HG03439 (cell line): ENCODE data around the gene WEE1.

Experiments
- ATAC-seq: cut with Tn5 transposase; IDR thresholded peaks from one replicate; pipeline ENCODE4 v1.9.1; 2021; ENCODE audit warnings: mild to moderate bottlenecking, moderate library complexity; ENCODE audit not compliant: unreplicated experiment

Gene WEE1

DNA sequence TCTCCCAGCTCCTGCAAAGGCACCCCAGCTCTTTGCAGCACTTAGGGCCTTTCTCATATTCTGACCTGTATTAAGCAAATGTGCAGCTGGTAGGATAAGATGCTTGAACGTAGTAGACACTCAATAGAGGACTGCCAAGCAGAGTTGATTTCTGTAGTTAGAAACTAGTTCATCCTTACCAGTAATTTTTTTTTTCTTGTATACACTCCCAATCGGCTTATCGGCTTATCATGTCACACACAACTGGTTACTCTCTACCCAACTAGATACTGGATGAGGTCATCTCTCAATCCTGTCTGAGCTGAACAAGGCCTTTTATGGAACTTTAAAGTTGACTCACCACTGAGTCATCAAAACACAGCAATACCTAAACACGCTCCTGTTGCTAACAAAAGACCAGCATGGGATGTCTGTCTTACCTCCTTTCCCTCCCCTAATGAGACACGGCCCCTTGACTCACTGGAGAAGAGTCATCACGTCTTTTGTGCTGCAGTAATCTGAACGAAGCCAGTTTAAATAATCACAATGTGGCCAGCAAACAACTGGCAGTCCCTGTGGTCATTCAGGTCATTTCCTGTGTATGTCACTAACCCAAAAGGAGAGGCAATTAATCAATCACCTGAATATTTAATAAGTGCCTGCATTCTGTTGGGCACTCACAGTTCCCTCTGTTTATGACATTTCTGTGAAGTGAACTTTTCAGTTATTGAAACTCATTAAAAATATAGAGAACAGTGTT is 7.5 kb upstream of the WEE1 start:
- peak; percentile 91 for ATAC-seq

DNA sequence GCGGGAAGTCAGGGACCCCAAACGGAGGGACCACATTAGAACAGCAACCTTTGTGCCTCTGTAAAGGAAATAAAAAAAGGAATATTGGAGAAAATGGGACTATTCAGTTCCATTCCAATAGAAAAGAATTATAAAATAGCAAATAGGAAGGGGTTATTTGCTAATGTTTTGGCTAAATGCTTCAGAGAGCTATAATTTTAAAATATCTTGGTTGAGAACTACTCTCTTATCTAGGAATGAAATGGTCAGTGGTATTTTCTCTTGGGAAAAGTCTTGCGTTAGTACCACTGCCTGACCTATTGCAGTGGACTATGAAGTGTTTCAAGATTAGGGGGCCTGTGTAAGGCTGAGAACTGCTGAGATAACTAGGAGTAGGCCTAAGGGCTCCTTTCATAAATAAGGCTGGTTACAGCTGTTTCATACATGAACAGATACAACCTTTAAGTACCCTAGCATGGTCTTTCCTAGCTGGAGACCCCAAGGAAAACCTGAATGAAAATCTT is 6.9 kb upstream of the WEE1 start:
- no peak for ATAC-seq

DNA sequence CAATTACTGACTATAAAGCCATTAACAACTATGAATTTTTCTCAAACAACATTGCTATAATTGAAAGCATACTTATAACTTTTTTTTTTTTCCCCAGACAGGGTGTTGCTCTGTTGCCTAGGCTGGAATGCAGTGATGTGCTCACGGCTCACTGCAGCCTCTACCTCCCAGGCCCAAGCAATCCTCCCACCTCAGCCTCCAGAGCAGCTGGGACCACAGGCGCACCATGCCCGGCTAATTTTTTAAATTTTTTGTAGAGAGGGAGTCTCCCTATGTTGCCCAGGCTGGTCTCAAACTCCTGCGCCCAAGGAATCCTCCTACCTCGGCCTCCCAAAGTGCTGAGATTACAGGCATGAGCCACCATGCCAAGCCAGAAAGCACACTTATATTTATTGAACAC is 6.1 kb upstream of the WEE1 start:
- no peak for ATAC-seq

GRCh38 chr11:9568161-9568853 is 5.2 kb upstream of the WEE1 start:
- ATAC-seq = no peak

GRCh38 chr11:9568854-9569587 is 4.4 kb upstream of the WEE1 start:
- no peak for ATAC-seq

- ATAC-seq = no peak
Observed at GRCh38 chr11:9569588-9570164, 3.8 kb upstream of the WEE1 start.

DNA sequence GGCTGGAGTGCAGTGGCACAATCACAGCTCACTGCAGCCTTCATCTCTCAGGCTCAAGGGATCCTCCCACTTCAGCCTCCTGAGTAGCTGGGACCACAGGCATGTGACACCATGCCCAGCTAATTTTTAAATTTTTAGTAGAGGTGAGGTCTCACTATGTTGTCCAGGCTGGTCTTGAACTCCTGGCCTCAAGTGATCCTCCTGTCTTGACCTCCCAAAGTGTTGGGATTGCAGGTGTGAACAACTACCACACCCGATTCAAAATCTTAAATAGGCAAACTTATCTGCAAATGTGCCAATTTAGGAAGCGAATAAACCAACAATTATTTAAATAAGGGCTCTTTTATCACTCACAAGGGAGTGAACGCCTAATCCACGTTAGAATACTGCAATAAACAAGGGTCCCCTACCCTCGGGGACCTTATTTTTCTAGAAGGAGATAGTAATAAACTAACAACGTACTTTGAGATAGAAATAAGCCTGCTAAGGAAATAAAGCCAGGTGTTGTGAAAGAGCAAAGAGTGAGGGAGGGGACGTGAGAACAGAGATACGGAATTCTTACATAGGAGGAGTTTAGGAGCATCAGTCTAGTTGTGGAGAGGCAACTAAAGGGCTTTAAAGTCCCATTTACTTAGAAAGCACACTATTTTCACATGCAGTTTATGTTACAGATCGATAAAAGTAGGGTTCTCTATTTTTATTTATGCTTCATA is 3.0 kb upstream of the WEE1 start:
- ATAC-seq = no peak

DNA sequence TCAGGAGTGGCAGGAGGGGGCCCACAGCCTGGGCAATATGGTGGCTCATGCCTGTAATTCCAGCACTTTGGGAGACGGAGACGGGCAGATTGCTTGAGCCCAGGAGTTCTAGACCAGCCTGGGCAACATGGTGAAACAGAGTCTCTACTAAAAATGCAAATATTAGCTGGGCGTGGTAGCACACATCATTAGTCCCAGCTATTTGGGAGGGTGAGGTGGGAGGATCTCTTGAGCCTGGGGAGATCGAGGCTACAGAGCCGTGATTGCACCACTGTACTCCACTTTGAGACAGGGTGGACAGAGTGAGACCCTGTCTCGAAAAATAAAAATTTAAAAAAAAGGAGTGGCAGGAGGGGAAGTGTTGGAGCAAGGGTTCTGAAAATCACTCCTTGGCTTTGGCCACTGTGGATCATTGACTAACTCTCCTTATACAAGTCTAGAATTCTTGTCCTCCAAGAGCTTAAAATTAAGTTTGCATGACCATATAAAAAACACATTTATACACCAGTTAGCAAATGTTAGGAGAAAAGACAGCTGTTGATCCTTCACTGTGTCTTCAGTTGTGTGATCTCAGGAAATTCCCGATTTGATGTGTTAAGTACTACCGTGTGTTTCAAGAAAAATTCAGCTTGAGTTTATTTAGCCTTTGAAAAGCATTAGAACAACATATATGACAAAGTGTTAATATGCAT is 2.3 kb upstream of the WEE1 start:
- ATAC-seq = no peak

- no peak for ATAC-seq
Observed at GRCh38 chr11:9571763-9572115, 1.7 kb upstream of the WEE1 start.

DNA sequence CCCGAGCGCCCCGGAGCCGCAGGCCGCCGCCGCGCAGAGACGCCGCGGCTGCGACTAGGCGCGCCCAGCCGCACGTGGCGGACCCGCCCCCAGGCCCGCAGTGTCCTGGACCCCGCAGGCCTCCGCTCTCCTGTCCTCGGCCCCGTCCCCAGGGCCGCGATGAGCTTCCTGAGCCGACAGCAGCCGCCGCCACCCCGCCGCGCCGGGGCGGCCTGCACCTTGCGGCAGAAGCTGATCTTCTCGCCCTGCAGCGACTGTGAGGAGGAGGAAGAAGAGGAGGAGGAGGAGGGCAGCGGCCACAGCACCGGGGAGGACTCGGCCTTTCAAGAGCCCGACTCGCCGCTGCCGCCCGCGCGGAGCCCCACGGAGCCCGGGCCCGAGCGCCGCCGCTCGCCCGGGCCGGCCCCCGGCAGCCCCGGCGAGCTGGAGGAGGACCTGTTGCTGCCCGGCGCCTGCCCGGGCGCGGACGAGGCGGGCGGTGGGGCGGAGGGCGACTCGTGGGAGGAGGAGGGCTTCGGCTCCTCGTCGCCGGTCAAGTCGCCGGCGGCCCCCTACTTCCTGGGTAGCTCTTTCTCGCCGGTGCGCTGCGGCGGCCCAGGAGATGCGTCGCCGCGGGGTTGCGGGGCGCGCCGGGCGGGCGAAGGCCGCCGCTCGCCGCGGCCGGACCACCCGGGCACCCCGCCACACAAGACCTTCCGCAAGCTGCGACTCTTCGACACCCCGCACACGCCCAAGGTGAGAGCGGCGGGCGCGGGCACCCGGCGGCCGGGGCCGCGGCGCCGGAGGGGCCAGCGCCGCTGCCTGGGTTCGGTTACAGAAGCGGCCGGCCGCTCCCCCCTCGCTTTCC is 528 bp downstream of the WEE1 start:
- peak; percentile 6 for ATAC-seq

- no peak for ATAC-seq
Observed at GRCh38 chr11:9574622-9575259, 1.3 kb downstream of the WEE1 start.

- no peak for ATAC-seq
Observed at GRCh38 chr11:9575260-9576240, 2.1 kb downstream of the WEE1 start.

GRCh38 chr11:9576701-9577381 is 3.4 kb downstream of the WEE1 start:
- no peak for ATAC-seq

DNA sequence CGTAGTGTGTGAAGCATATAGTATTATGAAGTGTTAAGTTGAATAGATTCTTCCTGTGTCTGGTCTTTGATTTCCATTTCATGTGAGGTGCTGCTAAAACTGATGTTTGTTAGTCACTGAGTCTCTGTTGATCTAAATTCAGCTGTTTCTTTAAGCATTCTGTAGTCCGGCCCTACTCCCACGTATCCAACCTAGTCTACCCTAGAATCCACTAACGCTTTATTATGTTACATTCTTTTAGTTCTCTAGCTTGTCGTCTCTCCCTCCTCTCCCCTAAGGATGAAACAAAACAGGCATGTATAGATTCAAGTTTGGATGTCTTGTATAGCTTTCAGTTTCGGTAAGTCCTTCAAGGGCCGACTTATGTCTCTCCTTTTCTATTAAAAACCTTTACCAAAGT is 4.1 kb downstream of the WEE1 start:
- no peak for ATAC-seq

GRCh38 chr11:9580894-9581293 is 7.4 kb downstream of the WEE1 start:
- no peak for ATAC-seq

DNA sequence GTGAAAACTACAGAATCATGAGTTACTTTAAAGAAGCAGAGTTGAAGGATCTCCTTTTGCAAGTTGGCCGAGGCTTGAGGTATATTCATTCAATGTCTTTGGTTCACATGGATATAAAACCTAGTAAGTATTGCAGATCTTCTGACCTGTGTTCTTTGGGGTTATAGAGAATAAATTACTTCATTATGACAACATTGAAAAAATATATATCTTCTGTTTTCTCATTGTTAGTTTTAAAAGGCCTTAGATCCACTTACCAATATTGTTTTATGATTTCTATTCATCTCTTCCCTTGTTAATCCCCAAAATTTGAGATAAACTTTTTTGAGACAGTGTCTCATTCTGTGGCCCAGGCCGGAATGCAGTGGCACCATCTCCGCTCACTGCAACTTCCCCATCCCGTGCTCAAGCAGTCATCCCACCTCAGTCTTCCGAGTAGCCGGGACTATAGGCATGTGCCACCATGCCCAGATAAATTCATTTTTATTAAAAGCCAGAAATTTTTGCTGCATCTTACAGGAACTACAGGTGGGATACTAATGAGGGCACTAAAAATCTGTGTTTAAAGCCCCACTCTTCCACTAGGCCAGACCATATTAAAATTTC is 8.2 kb downstream of the WEE1 start:
- ATAC-seq = no peak

GRCh38 chr11:9590717-9591116 is 17.2 kb downstream of the WEE1 start:
- ATAC-seq = no peak
